Measurements from ENCODE around the gene SPATA3. TPM values are rescaled to one million over a fixed set of nuclear protein-coding genes. Genes with fewer than 3 reads are reported as not detected.

SPATA3 gene
- total and polyA plus RNA-seq, 2 experiments from 2014 or later = not detected

GRCh38 chr2:231010201-231010730 is 14.3 kb downstream of the SPATA3 start:
- H3K9me2 ChIP-seq (replicated peaks; ENCODE audit: insufficient read depth) = no peaks in the 10 kb centered on the region
- H3K4me3 ChIP-seq = no peak overlapping the region
- H3K4me2 ChIP-seq = no peak overlapping the region
- no peaks in the 10 kb centered on the region for H3K9me3 ChIP-seq (ENCODE audit: low read depth)
- no peaks in the 10 kb centered on the region for H3K27me3 ChIP-seq
- TF ChIP-seq EZH2phosphoT487 (IDR thresholded peaks at IDR 0.05; ENCODE audit: low read depth, severe bottlenecking, unreplicated experiment) = no peak
- no peak for TF ChIP-seq EZH2 (IDR thresholded peaks at IDR 0.05; ENCODE audit: borderline replicate concordance)
- no peak for TF ChIP-seq CTCF (IDR thresholded peaks at IDR 0.05; ENCODE audit: poor library complexity)
- no peak overlapping the region for H2AFZ ChIP-seq
- H3K4me1 ChIP-seq (ENCODE audit: insufficient read depth) = peaks cover 9% of the 10 kb centered on the region
- H3K79me2 ChIP-seq = no peaks in the 10 kb centered on the region
- H3K27ac ChIP-seq = no peak overlapping the region
- no peaks in the 10 kb centered on the region for H3K36me3 ChIP-seq (replicated peaks; ENCODE audit: insufficient read depth, low read depth)
- 46% methylated on average over 2 of the region's 2 CpGs for WGBS (ENCODE audit: low lambda C conversion rate, missing lambda C conversion rate)
- no peak for DNase-seq (ENCODE audit: low spot score)
- H4K20me1 ChIP-seq (ENCODE audit: insufficient read depth, poor library complexity, severe bottlenecking) = no peaks in the 10 kb centered on the region

GRCh38 chr2:231011526-231011925 is 15.6 kb downstream of the SPATA3 start:
- DNase-seq (ENCODE audit: low spot score) = no peak
- Histone ChIP-seq H2AFZ (no peak overlapping the region), H4K20me1 (ENCODE audit: insufficient read depth, poor library complexity, severe bottlenecking) (no peaks in the 10 kb centered on the region), H3K4me2 (no peak overlapping the region), H3K9me2 (replicated peaks; ENCODE audit: insufficient read depth) (no peaks in the 10 kb centered on the region), H3K4me1 (ENCODE audit: insufficient read depth) (peaks cover 9% of the 10 kb centered on the region), H3K27me3 (no peaks in the 10 kb centered on the region), H3K9me3 (ENCODE audit: low read depth) (no peaks in the 10 kb centered on the region), H3K27ac (no peak overlapping the region), H3K4me3 (no peak overlapping the region), H3K36me3 (replicated peaks; ENCODE audit: insufficient read depth, low read depth) (no peaks in the 10 kb centered on the region), H3K79me2 (no peaks in the 10 kb centered on the region)
- WGBS (ENCODE audit: low lambda C conversion rate, missing lambda C conversion rate) = 68% methylated on average over 2 of the region's 2 CpGs
- no peak for TF ChIP-seq EZH2 (IDR thresholded peaks at IDR 0.05; ENCODE audit: borderline replicate concordance)

GRCh38 chr2:231012463-231012862 is 16.5 kb downstream of the SPATA3 start:
- Histone ChIP-seq H3K9me2 (replicated peaks; ENCODE audit: insufficient read depth) (no peaks in the 10 kb centered on the region), H3K4me3 (no peak overlapping the region), H3K9me3 (ENCODE audit: low read depth) (no peaks in the 10 kb centered on the region), H3K4me2 (no peak overlapping the region), H4K20me1 (ENCODE audit: insufficient read depth, poor library complexity, severe bottlenecking) (no peaks in the 10 kb centered on the region), H3K36me3 (replicated peaks; ENCODE audit: insufficient read depth, low read depth) (no peaks in the 10 kb centered on the region), H3K27ac (no peak overlapping the region), H3K79me2 (no peaks in the 10 kb centered on the region), H3K27me3 (no peaks in the 10 kb centered on the region), H3K4me1 (ENCODE audit: insufficient read depth) (peaks cover 9% of the 10 kb centered on the region), H2AFZ (no peak overlapping the region)
- DNase-seq (ENCODE audit: low spot score) = peak; percentile 50
- no peak for TF ChIP-seq EZH2phosphoT487 (IDR thresholded peaks at IDR 0.05; ENCODE audit: low read depth, severe bottlenecking, unreplicated experiment)
- TF ChIP-seq CTCF (IDR thresholded peaks at IDR 0.05; ENCODE audit: poor library complexity) = no peak
- no peak for TF ChIP-seq EZH2 (IDR thresholded peaks at IDR 0.05; ENCODE audit: borderline replicate concordance)
- 74% methylated on average over 3 of the region's 3 CpGs for WGBS (ENCODE audit: low lambda C conversion rate, missing lambda C conversion rate)

- Histone ChIP-seq H3K9me2 (replicated peaks; ENCODE audit: insufficient read depth) (no peaks in the 10 kb centered on the region), H3K27ac (no peak overlapping the region), H3K27me3 (no peaks in the 10 kb centered on the region), H3K36me3 (replicated peaks; ENCODE audit: insufficient read depth, low read depth) (no peaks in the 10 kb centered on the region), H3K9me3 (ENCODE audit: low read depth) (no peaks in the 10 kb centered on the region), H3K4me2 (no peak overlapping the region), H3K4me1 (ENCODE audit: insufficient read depth) (peaks cover 9% of the 10 kb centered on the region), H3K4me3 (no peak overlapping the region), H2AFZ (no peak overlapping the region), H4K20me1 (ENCODE audit: insufficient read depth, poor library complexity, severe bottlenecking) (no peaks in the 10 kb centered on the region), H3K79me2 (no peaks in the 10 kb centered on the region)
- TF ChIP-seq EZH2phosphoT487 (IDR thresholded peaks at IDR 0.05; ENCODE audit: low read depth, severe bottlenecking, unreplicated experiment) = no peak
- no peak for TF ChIP-seq EZH2 (IDR thresholded peaks at IDR 0.05; ENCODE audit: borderline replicate concordance)
- TF ChIP-seq CTCF (IDR thresholded peaks at IDR 0.05; ENCODE audit: poor library complexity) = no peak
- no peak for DNase-seq (ENCODE audit: low spot score)
- WGBS (ENCODE audit: low lambda C conversion rate, missing lambda C conversion rate) = 11% methylated on average over 3 of the region's 3 CpGs
Observed at GRCh38 chr2:231013820-231014219, 17.9 kb downstream of the SPATA3 start.

All from hepatocyte (in vitro differentiated cells).